K562 (cell line): ENCODE results near the gene AK5. TPM values are rescaled to one million over a fixed set of nuclear protein-coding genes. Genes with fewer than 3 reads are reported as not detected.

ENCODE experiments used
- ATAC-seq: fragments of 200-7000 bp; cut with Tn5 transposase; 3 replicates; pipeline ENCODE4 v1.9.1; 2020; ENCODE audit warnings: moderate library complexity
- BruUV-seq: library from RNA; stranded (reverse); fragments of 400-500 nt; replicated peaks from 2 replicates; lab custom pipeline; 2021; lab: Mats Ljungman, UMichigan
- CTCF ChIA-PET: fragments of 300-600 bp; formaldehyde crosslinking; extraction: SDS; loops from one replicate; lab custom pipeline; 2021; ENCODE audit warnings: low intra/inter-chr PET ratio; lab: Yijun Ruan, JAX
- POLR2A ChIA-PET: fragments of 300-600, 350-650 bp; sonication (Branson Sonifier 250); formaldehyde crosslinking; extraction: SDS; loops from one replicate; lab custom pipeline; 2021; ENCODE audit warnings: antibody characterized with exemption, inconsistent platforms; lab: Yijun Ruan, JAX
- DNase-seq, 4 experiments: peaks; one replicate each; pipeline versions ENCODE4 v3.0.0 to v3.0.0-alpha.2; 2011 to 2018; ENCODE audit warnings: low spot score in 3 of 4, mixed read lengths in 3 of 4; ENCODE audit errors: extremely low read depth in 1 of 4
- FAIRE-seq: peaks from 2 replicates; lab custom pipeline; 2011; peaks lifted over from hg19 to GRCh38; lab: Jason Lieb, UNC
- H2AFZ ChIP-seq: 2 replicates; pipeline ENCODE4 v1.6.0; 2011; ENCODE audit warnings: low read depth, low read length, control low read depth, inconsistent platforms
- H3K27ac ChIP-seq: fragments of 200-600 bp; 3 replicates; pipeline ENCODE4 v1.8.0; 2011; ENCODE audit warnings: low read depth, mild to moderate bottlenecking, control low read depth, inconsistent platforms, low read length, moderate library complexity, mixed read lengths; ENCODE audit errors: extremely low read depth
- H3K27me3 ChIP-seq, 2 experiments: fragments of 300-600 bp in 1 of 2; 2 replicates in 1 of 2; 3 replicates in 1 of 2; pipeline versions ENCODE4 v1.6.0 to v1.8.0; 2011; ENCODE audit warnings: inconsistent platforms in 2 of 2, low read length in 2 of 2, mild to moderate bottlenecking in 1 of 2, mixed read lengths in 1 of 2, moderate library complexity in 1 of 2; ENCODE audit not compliant: control insufficient read depth in 2 of 2, insufficient read depth in 2 of 2
- H3K36me3 ChIP-seq: fragments of 300-600 bp; 3 replicates; pipeline ENCODE4 v1.8.0; 2011; ENCODE audit warnings: mild to moderate bottlenecking, low read length, inconsistent platforms; ENCODE audit not compliant: control insufficient read depth, insufficient read depth
- H3K4me1 ChIP-seq, 2 experiments: fragments of 200-600 bp in 1 of 2; replicated peaks in 1 of 2; 2 replicates in 1 of 2; 3 replicates in 1 of 2; pipeline versions ENCODE4 v1.5.1 to v1.8.0; 2011; ENCODE audit warnings: inconsistent platforms in 2 of 2, low read length in 2 of 2, mild to moderate bottlenecking in 1 of 2, mixed read lengths in 1 of 2, moderate library complexity in 1 of 2; ENCODE audit not compliant: control insufficient read depth in 2 of 2, insufficient read depth in 2 of 2
- H3K4me2 ChIP-seq: 2 replicates; pipeline ENCODE4 v1.6.1; 2011; ENCODE audit warnings: low read length, control low read depth, inconsistent platforms, mixed read lengths; ENCODE audit not compliant: insufficient read depth
- H3K4me3 ChIP-seq: fragments of 200-600 bp; sonication (generic), shearing (Covaris generic); 2 replicates; pipeline ENCODE4 v1.5.1; 2016; ENCODE audit warnings: control low read depth, inconsistent platforms
- H3K79me2 ChIP-seq: fragments of 200-600 bp; 3 replicates; pipeline ENCODE4 v1.8.0; 2011; ENCODE audit warnings: low read length, inconsistent platforms; ENCODE audit not compliant: control insufficient read depth, insufficient read depth
- H3K9ac ChIP-seq, 2 experiments: 2 replicates each; pipeline versions ENCODE4 v1.6.0 to v1.6.1; 2011; ENCODE audit warnings: low read depth in 2 of 2, low read length in 2 of 2, control low read depth in 1 of 2, inconsistent platforms in 1 of 2, mild to moderate bottlenecking in 1 of 2, mixed read lengths in 1 of 2; ENCODE audit not compliant: insufficient read depth in 1 of 2
- H3K9me1 ChIP-seq: one replicate; pipeline ENCODE4 v1.6.0; 2011; ENCODE audit warnings: inconsistent platforms, mild to moderate bottlenecking, low read length, moderate library complexity; ENCODE audit not compliant: control insufficient read depth, insufficient read depth
- H3K9me3 ChIP-seq: replicated peaks from 2 replicates; pipeline ENCODE4 v1.5.1; 2011; ENCODE audit warnings: low read depth, low read length, inconsistent platforms; ENCODE audit not compliant: control insufficient read depth, insufficient read depth
- H4K20me1 ChIP-seq: replicated peaks from 2 replicates; pipeline ENCODE4 v1.6.1; 2011; ENCODE audit warnings: low read length, inconsistent platforms, mixed read lengths; ENCODE audit not compliant: control insufficient read depth, insufficient read depth
- HDAC6 ChIP-seq: IDR thresholded peaks from 2 replicates; pipeline ENCODE4 v1.6.1; 2012; ENCODE audit warnings: low read depth, mild to moderate bottlenecking, control low read depth, inconsistent platforms, low read length, moderate library complexity
- HMG20A ChIP-seq: fragments of 450-650 bp; formaldehyde crosslinking; conservative IDR thresholded peaks from 2 replicates; pipeline ENCODE4 v1.4.0; 2020; ENCODE audit warnings: mild to moderate bottlenecking, mixed read lengths
- HMGXB4 ChIP-seq: sonication (generic); formaldehyde crosslinking; IDR thresholded peaks from 2 replicates; pipeline ENCODE4 v1.8.1; 2023; ENCODE audit warnings: mild to moderate bottlenecking, missing genetic modification reagents
- MCM3 ChIP-seq: fragments of 450-650 bp; IDR thresholded peaks from 2 replicates; pipeline ENCODE4 v1.6.1; 2016
- NFIX ChIP-seq: fragments of 250-450 bp; sonication (Bioruptor Pico); IDR thresholded peaks from 2 replicates; pipeline ENCODE4 v1.4.0; 2020; ENCODE audit warnings: low read depth, mild to moderate bottlenecking, moderate library complexity
- ZNF518B ChIP-seq: fragments of 250-450 bp; sonication (Bioruptor Pico); IDR thresholded peaks from 2 replicates; pipeline ENCODE4 v1.5.0; 2021; ENCODE audit warnings: mild to moderate bottlenecking, moderate library complexity
- ZNF76 ChIP-seq: fragments of 250-450 bp; sonication (Bioruptor Pico); IDR thresholded peaks from 2 replicates; pipeline ENCODE4 v1.4.0; 2020; ENCODE audit warnings: mild to moderate bottlenecking, moderate library complexity, borderline replicate concordance
- ZNF780A ChIP-seq: fragments of 250-450 bp; sonication (Bioruptor Pico); IDR thresholded peaks from 2 replicates; pipeline ENCODE4 v1.5.0; 2021; ENCODE audit warnings: mild to moderate bottlenecking
- WGBS: fragments of 100-300 bp; shearing (Covaris generic); methylation state at CpG from one replicate; pipeline ENCODE4 v1.1.6; 2016; ENCODE audit warnings: low coverage, mixed read lengths; ENCODE audit not compliant: insufficient coverage; ENCODE audit errors: missing lambda C conversion rate; 5-methylcytosine and 5-hydroxymethylcytosine counted together
- in situ Hi-C: fragments of 300-500 bp; cut with MboI; formaldehyde crosslinking; loops from 4 replicates; pipeline ENCODE4 v1.15.0; 2018; ENCODE audit warnings: inconsistent platforms, mixed read lengths
- intact Hi-C: fragments of 100-400 bp; cut with micrococcal nuclease; formaldehyde crosslinking; loops from 2 replicates; pipeline ENCODE4 v1.14.2; 2022
- polyA plus RNA-seq, 8 experiments: library from polyadenylated mRNA; depleted of rRNA in 4 of 8; stranded (reverse) in 5 of 8; unstranded in 3 of 8; fragments of >200 nt; fragmentation: Nextera tagmentation in 2 of 8; fragmentation: Illumina TruSeq in 1 of 8; extraction: Ambion mirVana in 2 of 8; extraction: Trizol in 1 of 8; gene quantifications; 2 replicates each; pipeline versions ENCODE4 v1.2.1 to v1.2.3, GENCODE V29; 2011 to 2014; ENCODE audit warnings: inconsistent platforms in 1 of 8, missing spikeins in 1 of 8
- total RNA-seq, 7 experiments: library from RNA; depleted of rRNA in 6 of 7; stranded (reverse); fragments of >200 nt in 6 of 7; fragmentation: Illumina TruSeq in 2 of 7; extraction: Trizol in 2 of 7; gene quantifications; 2 replicates each; pipeline versions ENCODE4 v1.2.1 to v1.2.3, GENCODE V29; 2011 to 2021; ENCODE audit warnings: low replicate concordance in 1 of 7
- TF ChIP-seq, protein P1 (sequence below), 2 experiments: fragments of 450-650 bp; IDR thresholded peaks; 2 replicates each; pipeline ENCODE4 v1.6.1; 2016; ENCODE audit warnings: mild to moderate bottlenecking in 2 of 2, borderline replicate concordance in 1 of 2, low read depth in 1 of 2, moderate library complexity in 1 of 2

The AK5 gene
- total and polyA plus RNA-seq, 9 of the 15 experiments (the other 6 are each of a cell fraction or from before 2014, with no cell fraction given) = 0.06 TPM; not detected in 8

- Histone ChIP-seq H3K79me2 (no peaks in the 10 kb centered on the region), H4K20me1 (no peaks in the 10 kb centered on the region), H3K27ac (no peak overlapping the region), H3K4me3 (no peak overlapping the region), H2AFZ (no peak overlapping the region), H3K27me3 (no peaks in the 10 kb centered on the region), H3K9me1 (no peaks in the 10 kb centered on the region), H3K36me3 (no peaks in the 10 kb centered on the region), H3K4me1 (no peaks in the 10 kb centered on the region), H3K4me2 (no peak overlapping the region), H3K9ac (no peak overlapping the region), H3K9me3 (no peaks in the 10 kb centered on the region)
- ATAC-seq = no peak
- intact Hi-C loops (no loop called here), in situ Hi-C loops (no loop called here)
- ChIA-PET POLR2A (no interaction called here), CTCF (no interaction called here)
- TF ChIP-seq MCM3 = no peak
- no peak for TF ChIP-seq NFIX
- TF ChIP-seq HMGXB4 (CRISPR knock-in tag) = no peak
- TF ChIP-seq HDAC6 = no peak
- no peak for TF ChIP-seq ZNF780A
- no peak for TF ChIP-seq ZNF76
- TF ChIP-seq, protein P1, sequence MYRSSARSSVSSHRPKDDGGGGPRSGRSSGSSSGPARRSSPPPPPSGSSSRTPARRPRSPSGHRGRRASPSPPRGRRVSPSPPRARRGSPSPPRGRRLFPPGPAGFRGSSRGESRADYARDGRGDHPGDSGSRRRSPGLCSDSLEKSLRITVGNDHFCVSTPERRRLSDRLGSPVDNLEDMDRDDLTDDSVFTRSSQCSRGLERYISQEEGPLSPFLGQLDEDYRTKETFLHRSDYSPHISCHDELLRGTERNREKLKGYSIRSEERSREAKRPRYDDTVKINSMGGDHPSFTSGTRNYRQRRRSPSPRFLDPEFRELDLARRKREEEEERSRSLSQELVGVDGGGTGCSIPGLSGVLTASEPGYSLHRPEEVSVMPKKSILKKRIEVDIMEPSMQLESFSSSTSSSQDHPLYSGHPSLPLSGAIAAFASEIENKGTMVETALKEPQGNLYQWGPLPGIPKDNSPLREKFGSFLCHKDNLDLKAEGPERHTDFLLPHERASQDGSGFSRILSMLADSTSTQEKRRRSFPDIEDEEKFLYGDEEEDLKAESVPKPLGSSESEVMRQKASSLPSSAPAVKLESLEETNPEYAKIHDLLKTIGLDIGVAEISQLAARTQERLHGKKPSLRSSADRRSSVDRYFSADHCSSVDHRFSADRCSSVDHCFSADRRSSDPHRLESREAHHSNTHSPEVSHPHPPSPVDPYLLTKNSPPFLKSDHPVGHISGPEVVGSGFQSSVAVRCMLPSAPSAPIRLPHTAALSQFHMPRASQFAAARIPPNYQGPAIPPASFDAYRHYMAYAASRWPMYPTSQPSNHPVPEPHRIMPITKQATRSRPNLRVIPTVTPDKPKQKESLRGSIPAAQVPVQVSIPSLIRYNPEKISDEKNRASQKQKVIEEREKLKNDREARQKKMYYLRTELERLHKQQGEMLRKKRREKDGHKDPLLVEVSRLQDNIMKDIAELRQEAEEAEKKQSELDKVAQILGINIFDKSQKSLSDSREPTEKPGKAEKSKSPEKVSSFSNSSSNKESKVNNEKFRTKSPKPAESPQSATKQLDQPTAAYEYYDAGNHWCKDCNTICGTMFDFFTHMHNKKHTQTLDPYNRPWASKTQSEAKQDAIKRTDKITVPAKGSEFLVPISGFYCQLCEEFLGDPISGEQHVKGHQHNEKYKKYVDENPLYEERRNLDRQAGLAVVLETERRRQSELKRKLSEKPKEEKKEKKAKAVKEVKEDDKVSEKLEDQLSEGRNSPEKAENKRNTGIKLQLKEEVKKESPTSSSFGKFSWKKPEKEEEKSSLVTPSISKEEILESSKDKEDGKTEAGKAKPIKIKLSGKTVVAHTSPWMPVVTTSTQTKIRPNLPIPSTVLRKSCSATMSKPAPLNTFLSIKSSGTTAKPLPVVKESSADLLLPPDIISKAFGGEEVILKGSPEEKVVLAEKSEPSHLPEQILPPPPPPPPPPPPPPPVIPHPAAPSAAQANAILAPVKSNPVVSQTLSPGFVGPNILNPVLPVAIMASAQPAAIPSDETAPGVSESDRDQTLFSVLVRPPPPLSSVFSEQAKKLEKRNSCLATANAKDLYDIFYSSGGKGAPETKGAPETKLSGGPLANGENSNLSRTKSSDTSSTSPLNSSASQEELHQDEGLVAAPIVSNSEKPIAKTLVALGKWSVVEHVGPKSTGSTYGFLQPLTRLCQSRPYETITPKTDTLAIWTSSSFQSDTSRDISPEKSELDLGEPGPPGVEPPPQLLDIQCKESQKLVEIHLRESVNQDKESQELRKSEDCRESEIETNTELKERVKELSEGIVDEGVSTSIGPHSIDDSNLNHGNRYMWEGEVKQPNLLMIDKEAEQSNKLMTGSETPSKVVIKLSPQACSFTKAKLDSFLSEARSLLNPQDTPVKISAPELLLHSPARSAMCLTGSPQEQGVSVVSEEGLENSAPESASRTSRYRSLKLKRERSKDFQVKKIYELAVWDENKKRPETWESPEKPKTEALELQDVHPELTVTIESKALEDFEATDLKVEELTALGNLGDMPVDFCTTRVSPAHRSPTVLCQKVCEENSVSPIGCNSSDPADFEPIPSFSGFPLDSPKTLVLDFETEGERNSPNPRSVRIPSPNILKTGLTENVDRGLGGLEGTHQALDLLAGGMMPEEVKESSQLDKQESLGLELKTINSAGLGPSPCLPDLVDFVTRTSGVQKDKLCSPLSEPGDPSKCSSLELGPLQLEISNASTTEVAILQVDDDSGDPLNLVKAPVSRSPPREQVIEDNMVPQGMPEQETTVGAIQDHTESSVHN (IDR thresholded peaks at IDR 0.05; ENCODE audit: borderline replicate concordance in 1 of 2, low read depth in 1 of 2) = no peak
- no peak for TF ChIP-seq ZNF518B (CRISPR knock-in tag)
- TF ChIP-seq HMG20A (CRISPR knock-in tag) = no peak
- FAIRE-seq = no peak
- DNase-seq = no peak
- BruUV-seq = no TSS peak
- WGBS = 0% methylated on average over 1 of the region's 1 CpG
Measured at GRCh38 chr1:77371396-77371795, 89.6 kb downstream of the AK5 start.
